Breast epithelium (tissue), 3 donors: ENCODE data around the gene UGT1A8.

Experiments
- POLR2A ChIP-seq: fragments of 450-650 bp; IDR thresholded peaks from one replicate; pipeline ENCODE4 v1.6.1; 2016; ENCODE audit warnings: antibody characterized with exemption, mild to moderate bottlenecking, moderate library complexity
- POLR2AphosphoS5 ChIP-seq, 3 donors: sonication (generic); formaldehyde crosslinking; IDR thresholded peaks; one replicate each; pipeline ENCODE4 v1.6.1; 2017; ENCODE audit warnings: antibody characterized with exemption in 3 of 3
- TF ChIP-seq, protein P1 (sequence below), 3 donors: fragments of 450-650 bp; IDR thresholded peaks; one replicate each; pipeline ENCODE4 v1.5.1; 2016 to 2017; ENCODE audit warnings: antibody characterized with exemption in 3 of 3, mild to moderate bottlenecking in 3 of 3, moderate library complexity in 3 of 3

DNA sequence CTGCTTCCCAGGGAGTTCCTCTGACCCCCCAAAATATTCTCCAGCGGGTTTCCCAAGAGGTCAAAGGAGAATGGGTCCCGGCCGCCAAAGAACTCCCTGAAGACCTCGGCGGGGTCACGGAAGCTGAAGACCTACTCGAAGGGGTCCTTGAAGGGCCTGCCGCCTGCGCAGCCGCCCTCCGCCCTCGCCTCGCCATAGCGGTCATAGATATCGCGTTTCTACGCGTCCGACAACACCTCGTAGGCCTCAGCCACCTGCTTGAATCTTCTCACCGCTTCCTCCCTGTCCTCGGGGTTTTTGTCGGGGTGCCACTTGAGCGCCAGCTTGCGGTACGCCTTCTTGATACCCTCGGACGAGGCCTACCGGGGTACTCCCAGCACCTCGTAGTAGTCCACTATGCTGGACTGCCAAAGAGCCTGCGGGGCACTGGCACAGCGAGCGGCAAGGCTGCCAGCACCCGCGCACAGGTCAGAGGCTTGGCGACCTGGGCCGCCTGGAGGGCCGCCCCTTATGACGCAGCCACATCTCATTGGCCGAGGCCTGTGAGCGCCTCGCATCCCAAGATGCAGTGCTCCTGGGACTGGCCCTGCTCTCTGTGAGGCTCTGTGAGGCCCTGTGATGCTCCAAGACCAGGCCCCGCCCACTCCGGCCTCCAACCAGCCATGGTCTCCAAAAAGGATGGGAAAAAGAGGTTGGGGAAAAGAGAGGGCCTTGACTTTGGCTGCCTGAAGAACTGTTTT is 137.6 kb downstream of the UGT1A8 start:
- TF ChIP-seq POLR2A, result no peak
- TF ChIP-seq POLR2AphosphoS5 (IDR thresholded peaks at IDR 0.05), result no peak
- TF ChIP-seq, protein P1, sequence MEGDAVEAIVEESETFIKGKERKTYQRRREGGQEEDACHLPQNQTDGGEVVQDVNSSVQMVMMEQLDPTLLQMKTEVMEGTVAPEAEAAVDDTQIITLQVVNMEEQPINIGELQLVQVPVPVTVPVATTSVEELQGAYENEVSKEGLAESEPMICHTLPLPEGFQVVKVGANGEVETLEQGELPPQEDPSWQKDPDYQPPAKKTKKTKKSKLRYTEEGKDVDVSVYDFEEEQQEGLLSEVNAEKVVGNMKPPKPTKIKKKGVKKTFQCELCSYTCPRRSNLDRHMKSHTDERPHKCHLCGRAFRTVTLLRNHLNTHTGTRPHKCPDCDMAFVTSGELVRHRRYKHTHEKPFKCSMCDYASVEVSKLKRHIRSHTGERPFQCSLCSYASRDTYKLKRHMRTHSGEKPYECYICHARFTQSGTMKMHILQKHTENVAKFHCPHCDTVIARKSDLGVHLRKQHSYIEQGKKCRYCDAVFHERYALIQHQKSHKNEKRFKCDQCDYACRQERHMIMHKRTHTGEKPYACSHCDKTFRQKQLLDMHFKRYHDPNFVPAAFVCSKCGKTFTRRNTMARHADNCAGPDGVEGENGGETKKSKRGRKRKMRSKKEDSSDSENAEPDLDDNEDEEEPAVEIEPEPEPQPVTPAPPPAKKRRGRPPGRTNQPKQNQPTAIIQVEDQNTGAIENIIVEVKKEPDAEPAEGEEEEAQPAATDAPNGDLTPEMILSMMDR (IDR thresholded peaks at IDR 0.05), result no peak
